Stimulated activated naive CD4-positive, alpha-beta T cell treated with Interleukin-2 at 50 U/mL for 16 hours (primary cell): Measurements from ENCODE around the gene HAPLN3.

ENCODE experiments used
- DNase-seq: peaks from one replicate; lab custom pipeline; 2025; lab: John Stamatoyannopoulos, UW

HAPLN3 gene

GRCh38 chr15:88909956-88910831 is 14.8 kb upstream of the HAPLN3 start:
- no peak for DNase-seq

DNA sequence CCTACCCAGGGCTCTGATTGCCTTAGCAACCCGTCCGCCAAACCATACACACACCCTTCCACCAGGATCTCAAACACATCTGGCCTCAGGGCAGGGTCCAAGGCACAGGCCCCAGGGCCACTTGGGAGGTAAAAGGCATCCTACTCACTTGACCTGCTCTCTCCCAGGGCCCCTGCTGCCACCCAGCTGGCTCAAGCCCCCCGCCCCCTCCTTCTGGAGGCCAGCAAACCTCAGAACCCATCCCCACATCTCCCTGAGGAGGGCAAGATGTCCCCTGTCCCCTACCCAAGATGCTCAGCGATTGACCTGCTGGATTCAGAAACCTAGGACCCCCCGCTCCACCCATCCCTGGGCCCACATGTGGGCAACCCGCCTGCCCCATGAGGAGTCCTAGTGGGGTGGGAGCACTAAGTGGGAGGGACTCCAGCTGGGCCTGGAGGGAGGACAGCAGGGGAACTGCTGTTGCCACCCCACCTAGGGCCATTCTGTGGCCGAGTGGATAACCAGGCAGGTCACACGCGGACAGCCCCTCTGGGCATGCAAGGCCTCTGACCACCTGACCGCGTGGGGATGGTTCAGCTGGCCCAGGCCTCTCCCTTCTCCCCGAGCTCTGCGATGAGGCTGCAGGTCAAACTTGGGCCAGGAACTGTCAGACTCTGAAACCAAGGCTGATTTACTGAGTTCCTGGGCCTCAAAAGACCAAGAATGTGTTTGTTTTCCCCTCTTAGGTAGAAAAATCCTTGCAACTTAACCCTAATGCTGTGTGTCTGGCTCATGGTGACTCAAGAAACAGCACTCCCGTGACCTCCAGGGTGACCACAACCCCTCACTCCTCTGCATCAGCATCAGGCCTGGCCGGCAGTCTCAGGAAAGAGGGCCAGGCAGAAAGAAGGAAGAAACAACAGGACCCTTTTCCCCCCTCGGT is 13.6 kb upstream of the HAPLN3 start:
- no peak for DNase-seq

GRCh38 chr15:88908123-88908522 is 12.8 kb upstream of the HAPLN3 start:
- DNase-seq, result no peak

- no peak for DNase-seq
Observed at GRCh38 chr15:88907111-88907510, 11.8 kb upstream of the HAPLN3 start.

GRCh38 chr15:88906551-88906950 is 11.2 kb upstream of the HAPLN3 start:
- DNase-seq, result no peak

DNA sequence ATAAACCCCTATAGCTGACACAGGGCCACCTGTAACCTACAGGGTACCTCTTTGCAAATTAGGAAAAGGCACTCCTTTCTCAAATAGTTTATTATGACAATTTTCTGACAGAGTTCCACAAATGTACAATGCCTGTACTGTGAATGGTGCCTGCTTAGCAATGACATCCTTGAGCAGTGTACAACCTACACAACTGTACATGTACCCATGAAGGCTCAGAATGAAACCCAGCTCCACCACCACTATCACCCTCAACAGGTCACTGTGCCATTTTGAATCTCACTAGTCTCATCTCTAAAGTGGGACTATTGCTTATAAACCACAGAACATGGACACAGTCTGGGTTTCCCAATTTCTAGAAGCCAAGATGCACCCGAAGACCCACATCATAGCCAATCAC is 10.8 kb upstream of the HAPLN3 start:
- no peak for DNase-seq

DNA sequence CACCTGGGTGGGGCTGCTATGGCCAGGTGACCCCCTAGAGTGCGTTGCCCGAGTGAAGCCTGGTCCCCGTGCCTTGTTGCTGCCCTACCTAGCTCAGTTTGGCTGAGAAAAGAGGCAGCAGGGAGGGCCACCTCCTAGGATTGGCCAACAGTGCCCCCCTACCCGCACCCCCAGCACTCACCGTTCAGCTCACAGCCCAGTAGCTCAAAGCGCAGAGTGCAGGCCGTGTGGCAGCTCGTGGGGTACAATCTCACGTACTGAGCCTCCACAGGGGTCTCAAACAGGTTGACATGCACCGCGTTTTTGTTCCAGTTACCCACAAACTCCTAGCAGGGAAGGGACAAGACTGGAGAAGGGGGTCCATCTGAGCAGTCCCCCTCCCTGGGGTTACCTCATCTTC is 10.2 kb upstream of the HAPLN3 start:
- no peak for DNase-seq

GRCh38 chr15:88904624-88905327 is 9.4 kb upstream of the HAPLN3 start:
- DNase-seq, result peak; percentile 85

- no peak for DNase-seq
Observed at GRCh38 chr15:88904257-88904623, 8.9 kb upstream of the HAPLN3 start.

DNA sequence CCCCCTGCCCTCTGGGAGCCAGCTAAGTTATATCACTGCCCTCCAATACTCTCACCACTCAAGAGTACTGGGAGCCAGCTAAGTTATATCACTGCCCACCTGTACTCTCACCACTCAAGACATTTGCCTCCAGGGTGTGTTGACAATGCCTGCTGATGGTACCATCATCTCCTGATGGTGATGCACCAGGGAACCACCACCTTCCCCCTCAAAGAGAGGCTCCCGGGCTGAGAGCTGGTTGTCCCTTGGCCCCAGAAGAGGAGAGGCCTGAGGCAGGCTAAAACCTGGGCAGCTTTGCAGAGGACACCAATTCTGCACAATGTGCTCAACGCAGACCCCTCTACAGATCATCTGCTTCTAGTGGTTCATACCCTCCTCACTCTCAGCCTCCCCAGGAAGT is 7.5 kb upstream of the HAPLN3 start:
- no peak for DNase-seq

DNA sequence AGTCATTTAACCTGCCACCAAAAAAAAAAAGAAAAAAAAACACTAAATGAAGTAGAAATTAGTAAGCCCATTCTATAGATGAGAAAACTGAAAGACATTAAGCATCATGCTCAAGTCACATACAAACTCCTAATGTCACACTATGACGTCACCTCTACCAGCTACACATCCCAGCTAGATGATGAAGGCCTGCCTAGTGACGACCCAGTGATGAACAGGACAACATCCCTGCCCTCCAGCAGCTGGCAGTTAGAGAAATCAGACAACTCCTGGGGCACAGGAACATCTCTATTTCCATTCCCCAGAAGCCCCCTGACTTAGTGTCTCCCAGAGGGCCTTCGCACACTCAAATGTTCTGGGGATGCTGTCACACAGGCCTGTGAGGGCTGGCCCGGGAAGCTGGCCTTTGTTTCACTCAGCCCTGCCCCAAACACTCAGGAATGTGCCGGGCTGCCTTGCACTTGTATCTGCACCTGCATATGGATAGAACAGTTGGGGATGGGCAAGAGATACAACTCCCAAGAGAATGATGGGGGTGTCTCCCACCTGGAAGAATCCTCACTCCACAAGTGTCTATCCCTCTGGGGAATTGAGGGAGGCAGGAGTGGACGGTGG is 7.0 kb upstream of the HAPLN3 start:
- DNase-seq, result no peak

DNA sequence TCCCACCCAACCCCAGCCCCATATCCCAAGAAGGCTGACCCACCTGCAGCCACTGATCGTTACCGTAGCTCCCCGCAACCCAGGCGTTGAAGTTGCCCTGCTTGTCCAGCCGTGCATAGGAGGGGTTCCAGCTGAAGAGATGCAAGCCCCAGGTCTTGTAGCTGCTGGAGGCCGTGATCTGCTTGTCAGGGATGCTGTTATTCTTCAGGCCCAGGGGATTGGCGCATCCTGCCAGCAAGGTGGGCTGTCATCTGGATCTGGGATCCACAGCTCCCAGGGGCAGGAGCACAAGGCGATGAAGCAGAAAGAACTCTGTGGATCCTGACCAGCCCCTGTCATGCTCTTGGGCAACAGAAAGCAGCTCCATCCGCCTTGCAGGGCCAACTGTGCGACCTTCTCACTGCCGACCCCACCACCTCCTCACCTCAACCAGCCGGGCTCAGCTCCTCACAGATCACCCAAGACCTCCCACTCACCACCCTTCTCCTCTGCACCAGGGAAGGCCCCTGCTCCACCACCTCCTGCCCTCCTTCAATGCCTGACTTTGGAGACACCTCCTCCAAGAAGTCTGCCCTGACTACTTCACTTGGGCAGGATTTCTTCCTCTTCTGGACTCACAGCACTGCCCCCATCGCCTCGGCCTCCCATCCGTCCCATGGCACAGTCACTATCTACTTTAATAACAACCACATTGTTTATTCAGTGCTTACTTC is 6.3 kb upstream of the HAPLN3 start:
- no peak for DNase-seq

- no peak for DNase-seq
Observed at GRCh38 chr15:88900982-88901418, 5.7 kb upstream of the HAPLN3 start.

DNA sequence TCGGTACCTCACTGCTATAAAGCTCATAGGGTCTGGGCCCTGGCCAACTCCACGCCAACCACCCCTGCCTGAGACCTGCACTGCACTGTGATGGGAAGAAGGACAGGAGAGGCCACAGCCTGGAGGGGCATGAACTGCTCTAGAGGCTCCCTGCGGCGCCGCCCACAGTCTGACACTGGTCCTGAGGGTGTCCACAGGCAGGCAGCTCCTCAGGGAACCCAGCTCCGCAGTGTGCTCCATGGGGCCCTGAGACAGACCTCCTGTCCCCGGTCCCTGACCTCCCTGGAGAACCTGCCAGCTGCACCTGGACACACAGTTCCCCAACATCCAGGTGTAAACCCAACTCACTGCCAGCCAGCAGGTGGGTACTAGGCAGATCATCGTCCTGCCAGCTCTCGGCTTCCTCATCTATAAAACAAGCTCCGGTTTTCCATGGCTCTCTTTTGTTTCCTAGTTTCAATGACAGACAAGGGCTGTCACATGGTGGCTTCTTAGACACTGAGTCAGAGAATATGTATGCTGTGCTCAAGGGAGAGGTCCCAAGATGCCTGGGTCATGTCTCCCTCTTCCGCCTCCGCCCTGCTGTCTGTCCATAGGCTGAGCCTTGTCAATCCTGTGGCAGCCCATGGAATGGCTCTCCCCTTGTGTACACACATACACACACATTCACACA is 5.1 kb upstream of the HAPLN3 start:
- DNase-seq, result no peak

DNA sequence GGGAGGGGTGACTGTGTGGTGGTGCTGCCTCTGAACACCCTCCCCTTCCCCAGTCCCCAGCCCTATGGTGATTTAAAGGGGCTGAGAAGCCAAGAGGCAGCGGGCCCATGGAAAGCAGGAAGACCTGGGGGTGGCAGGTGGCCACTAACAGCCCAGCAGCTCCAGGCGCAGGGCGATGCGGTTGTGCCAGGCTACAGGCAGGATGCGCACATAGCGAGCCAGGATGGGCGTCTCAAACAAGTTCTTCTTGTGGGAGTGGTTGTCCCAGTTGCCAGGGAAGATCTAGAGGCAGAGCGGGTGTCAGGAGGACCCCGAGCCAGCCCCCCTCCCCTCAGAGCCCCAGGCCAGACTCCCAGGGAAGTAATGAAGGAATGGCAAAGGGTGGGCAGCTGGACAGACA is 3.9 kb upstream of the HAPLN3 start:
- DNase-seq, result no peak

DNA sequence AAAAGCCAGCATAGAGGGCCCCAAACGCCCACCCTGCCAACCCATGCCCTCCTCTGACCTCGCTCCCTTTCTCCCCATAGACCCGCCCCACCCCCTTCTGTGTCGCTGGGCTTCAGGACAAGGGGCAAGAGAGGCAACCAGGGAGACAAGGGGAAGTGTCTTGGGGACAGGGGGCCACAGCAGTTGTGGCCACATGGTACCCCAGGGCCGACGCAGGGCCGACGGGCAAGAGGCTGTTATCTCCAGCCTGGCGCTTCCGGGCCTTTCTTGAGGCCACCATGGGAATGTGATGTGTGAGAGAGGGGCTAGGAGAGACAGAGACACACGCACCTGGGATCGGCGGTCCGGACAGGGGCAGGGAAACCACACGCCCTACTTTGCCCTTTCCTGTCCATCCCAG is 3.4 kb upstream of the HAPLN3 start:
- no peak for DNase-seq

- DNase-seq, result peak; percentile 77
Observed at GRCh38 chr15:88897456-88898194, 2.3 kb upstream of the HAPLN3 start.

DNA sequence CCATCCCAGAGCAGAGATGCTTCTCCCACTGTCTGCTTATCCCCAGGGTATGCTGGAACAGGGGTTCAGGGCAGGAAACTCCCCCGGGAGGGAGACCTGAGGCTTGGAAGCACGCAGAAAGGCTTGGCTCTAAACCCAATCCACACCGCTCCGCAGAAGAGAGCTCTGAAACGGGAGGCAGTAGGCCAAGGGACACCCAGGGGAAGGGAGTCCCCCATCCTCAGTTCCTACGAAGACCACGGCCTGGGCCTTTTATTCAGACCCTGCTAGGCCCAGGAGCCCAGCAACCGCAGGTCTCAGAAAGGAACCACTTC is 1.8 kb upstream of the HAPLN3 start:
- DNase-seq, result no peak

- no peak for DNase-seq
Observed at GRCh38 chr15:88896333-88897033, 1.1 kb upstream of the HAPLN3 start.
